ENCODE measurements around the gene ANK2. TPM values are rescaled to one million over a fixed set of nuclear protein-coding genes. Genes with fewer than 3 reads are reported as not detected.
"Not testable (repeated sequence)": the region's sequence is repeated elsewhere in the genome, so short reads cannot be mapped to it uniquely, and the experiment has no call there.

ANK2 gene
- total RNA-seq, 2 donors from 2014 or later = 3.5 to 26.0 TPM

DNA sequence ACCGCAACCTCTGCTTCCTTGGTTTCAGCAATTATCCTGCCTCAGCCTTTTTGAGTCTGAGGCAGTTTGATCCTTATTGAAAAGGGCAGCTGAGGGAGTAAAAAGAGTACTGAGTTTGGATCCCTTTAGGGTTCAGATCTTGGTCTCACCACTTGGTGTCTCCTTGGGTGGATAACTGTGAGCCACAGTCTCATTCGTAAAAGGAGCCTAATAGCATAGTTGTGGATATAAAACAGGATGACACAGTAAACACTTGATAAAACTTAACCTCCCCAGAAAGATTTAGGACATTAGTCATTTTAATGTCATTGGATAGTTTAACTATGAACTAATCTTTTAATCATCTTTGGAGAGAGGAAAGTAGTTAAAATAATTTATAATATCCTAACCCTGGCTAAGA is 173.0 kb downstream of the ANK2 start:
- intact Hi-C loops (cut with DNase I) = no loop called here
- no peaks in the 10 kb centered on the region for H3K4me1 ChIP-seq (replicated peaks)
- H3K9me3 ChIP-seq = no peaks in the 10 kb centered on the region
- 68% methylated on average over 2 of the region's 2 CpGs for WGBS
- no peak overlapping the region for H3K27ac ChIP-seq
- no peaks in the 10 kb centered on the region for H3K27me3 ChIP-seq (replicated peaks; ENCODE audit: insufficient read depth)
- H3K36me3 ChIP-seq = no peaks in the 10 kb centered on the region
- DNase-seq (ENCODE audit: low spot score) = no peak
- no peak overlapping the region for H3K4me3 ChIP-seq
- TF ChIP-seq CTCF (IDR thresholded peaks at IDR 0.05) (no peak), POLR2A (IDR thresholded peaks at IDR 0.05) (no peak), POLR2AphosphoS5 (IDR thresholded peaks at IDR 0.05) (no peak)

GRCh38 chr4:113223001-113223400 is 173.5 kb downstream of the ANK2 start:
- no peaks in the 10 kb centered on the region for H3K9me3 ChIP-seq
- no peak for DNase-seq (ENCODE audit: low spot score)
- no peaks in the 10 kb centered on the region for H3K4me1 ChIP-seq (replicated peaks)
- no peak overlapping the region for H3K27ac ChIP-seq
- intact Hi-C loops (cut with DNase I) = no loop called here
- H3K4me3 ChIP-seq = no peak overlapping the region
- TF ChIP-seq CTCF (IDR thresholded peaks at IDR 0.05) (no peak), POLR2AphosphoS5 (IDR thresholded peaks at IDR 0.05) (no peak), POLR2A (IDR thresholded peaks at IDR 0.05) (no peak)
- H3K27me3 ChIP-seq (replicated peaks; ENCODE audit: insufficient read depth) = no peaks in the 10 kb centered on the region
- H3K36me3 ChIP-seq = no peaks in the 10 kb centered on the region
- 85% methylated on average over 2 of the region's 2 CpGs for WGBS

- no peak overlapping the region for H3K27ac ChIP-seq
Measured at GRCh38 chr4:113232194-113232593, 182.7 kb downstream of the ANK2 start.

DNA sequence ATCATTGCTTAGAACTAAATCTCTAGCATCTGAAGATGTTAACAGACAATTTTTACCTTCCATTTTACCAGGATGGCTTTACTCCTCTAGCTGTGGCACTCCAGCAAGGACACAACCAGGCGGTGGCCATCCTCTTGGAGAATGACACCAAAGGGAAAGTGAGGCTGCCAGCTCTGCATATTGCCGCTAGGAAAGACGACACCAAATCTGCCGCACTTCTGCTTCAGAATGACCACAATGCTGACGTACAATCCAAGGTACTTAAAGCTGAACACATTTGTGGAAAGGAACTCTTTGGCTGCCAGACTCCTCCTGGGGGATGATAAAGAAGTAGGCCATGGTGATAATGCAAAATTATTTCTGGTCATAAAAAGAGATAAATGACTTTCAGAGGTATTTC is 187.5 kb downstream of the ANK2 start:
- H3K27ac ChIP-seq = no peak overlapping the region
- DNase-seq (ENCODE audit: low spot score) = no peak
- WGBS = 90% methylated on average over 5 of the region's 5 CpGs
- H3K4me3 ChIP-seq = no peak overlapping the region
- H3K27me3 ChIP-seq (replicated peaks; ENCODE audit: insufficient read depth) = no peaks in the 10 kb centered on the region
- no peaks in the 10 kb centered on the region for H3K4me1 ChIP-seq (replicated peaks)
- H3K9me3 ChIP-seq = no peaks in the 10 kb centered on the region
- intact Hi-C loops (cut with DNase I) = no loop called here
- no peak for TF ChIP-seq CTCF (IDR thresholded peaks at IDR 0.05)
- TF ChIP-seq POLR2A (IDR thresholded peaks at IDR 0.05) = no peak
- no peak for TF ChIP-seq POLR2AphosphoS5 (IDR thresholded peaks at IDR 0.05)
- H3K36me3 ChIP-seq = no peaks in the 10 kb centered on the region

More at GRCh38 chr4:113232194-113232593, 182.7 kb downstream of the ANK2 start:
- intact Hi-C loops (cut with DNase I) = no loop called here
- TF ChIP-seq CTCF (IDR thresholded peaks at IDR 0.05) (no peak), POLR2AphosphoS5 (IDR thresholded peaks at IDR 0.05) (no peak), POLR2A (IDR thresholded peaks at IDR 0.05) (no peak)
- no peaks in the 10 kb centered on the region for H3K36me3 ChIP-seq
- H3K9me3 ChIP-seq = no peaks in the 10 kb centered on the region
- no peak overlapping the region for H3K4me3 ChIP-seq
- H3K4me1 ChIP-seq (replicated peaks) = no peaks in the 10 kb centered on the region
- WGBS = 84% methylated on average over 2 of the region's 2 CpGs
- DNase-seq (ENCODE audit: low spot score) = no peak
- H3K27me3 ChIP-seq (replicated peaks; ENCODE audit: insufficient read depth) = no peaks in the 10 kb centered on the region

GRCh38 chr4:113243312-113243711 is 193.9 kb downstream of the ANK2 start:
- no peaks in the 10 kb centered on the region for H3K36me3 ChIP-seq
- no peaks in the 10 kb centered on the region for H3K27me3 ChIP-seq (replicated peaks; ENCODE audit: insufficient read depth)
- intact Hi-C loops (cut with DNase I) = no loop called here
- no peak for DNase-seq (ENCODE audit: low spot score)
- no peak overlapping the region for H3K4me3 ChIP-seq
- H3K27ac ChIP-seq = no peak overlapping the region
- WGBS = 63% methylated on average over 3 of the region's 3 CpGs
- no peak for TF ChIP-seq POLR2A (IDR thresholded peaks at IDR 0.05)
- TF ChIP-seq CTCF (IDR thresholded peaks at IDR 0.05) = no peak
- TF ChIP-seq POLR2AphosphoS5 (IDR thresholded peaks at IDR 0.05) = no peak
- H3K4me1 ChIP-seq (replicated peaks) = no peaks in the 10 kb centered on the region
- H3K9me3 ChIP-seq = no peaks in the 10 kb centered on the region

GRCh38 chr4:113244747-113245146 is 195.3 kb downstream of the ANK2 start:
- WGBS = 92% methylated on average over 4 of the region's 4 CpGs
- H3K9me3 ChIP-seq; H3K4me1 ChIP-seq (replicated peaks); intact Hi-C loops (cut with DNase I); H3K36me3 ChIP-seq; H3K4me3 ChIP-seq; H3K27ac ChIP-seq; DNase-seq (ENCODE audit: low spot score); H3K27me3 ChIP-seq (replicated peaks; ENCODE audit: insufficient read depth): not testable (repeated sequence)
